ENCODE measurements around the gene SCAMP1. TPM values are rescaled to one million over a fixed set of nuclear protein-coding genes. Genes with fewer than 3 reads are reported as not detected.

The SCAMP1 gene
- total and polyA plus RNA-seq, 2 experiments from 2014 or later = 22.4 to 47.6 TPM

GRCh38 chr5:78399116-78399515 lies 38.7 kb downstream of the SCAMP1 start:
- no peak for DNase-seq (ENCODE audit: low spot score)
- no peaks in the 10 kb centered on the region for H3K27me3 ChIP-seq
- no peak overlapping the region for H2AFZ ChIP-seq
- no peak overlapping the region for H3K4me2 ChIP-seq
- TF ChIP-seq EZH2phosphoT487 (IDR thresholded peaks at IDR 0.05; ENCODE audit: low read depth, severe bottlenecking, unreplicated experiment) (no peak), EZH2 (IDR thresholded peaks at IDR 0.05; ENCODE audit: borderline replicate concordance) (no peak), CTCF (IDR thresholded peaks at IDR 0.05; ENCODE audit: poor library complexity) (no peak)
- no peaks in the 10 kb centered on the region for H3K4me1 ChIP-seq (ENCODE audit: insufficient read depth)
- no peaks in the 10 kb centered on the region for H4K20me1 ChIP-seq (ENCODE audit: insufficient read depth, poor library complexity, severe bottlenecking)
- H3K9me2 ChIP-seq (replicated peaks; ENCODE audit: insufficient read depth) = no peaks in the 10 kb centered on the region
- no peaks in the 10 kb centered on the region for H3K9me3 ChIP-seq (ENCODE audit: low read depth)
- H3K4me3 ChIP-seq = no peak overlapping the region
- H3K36me3 ChIP-seq (replicated peaks; ENCODE audit: insufficient read depth, low read depth) = no peaks in the 10 kb centered on the region
- no peak overlapping the region for H3K27ac ChIP-seq
- H3K79me2 ChIP-seq = peaks cover 49% of the 10 kb centered on the region

- Histone ChIP-seq H3K4me1 (ENCODE audit: insufficient read depth) (peaks cover 12% of the 10 kb centered on the region), H4K20me1 (ENCODE audit: insufficient read depth, poor library complexity, severe bottlenecking) (no peaks in the 10 kb centered on the region), H3K27me3 (no peaks in the 10 kb centered on the region), H3K4me3 (no peak overlapping the region), H3K79me2 (peaks cover 50% of the 10 kb centered on the region), H2AFZ (no peak overlapping the region), H3K36me3 (replicated peaks; ENCODE audit: insufficient read depth, low read depth) (no peaks in the 10 kb centered on the region), H3K4me2 (peak overlapping the region; percentile 3), H3K9me2 (replicated peaks; ENCODE audit: insufficient read depth) (no peaks in the 10 kb centered on the region), H3K27ac (no peak overlapping the region), H3K9me3 (ENCODE audit: low read depth) (no peaks in the 10 kb centered on the region)
- no peak for DNase-seq (ENCODE audit: low spot score)
- no peak for TF ChIP-seq EZH2phosphoT487 (IDR thresholded peaks at IDR 0.05; ENCODE audit: low read depth, severe bottlenecking, unreplicated experiment)
- no peak for TF ChIP-seq EZH2 (IDR thresholded peaks at IDR 0.05; ENCODE audit: borderline replicate concordance)
- WGBS (ENCODE audit: low lambda C conversion rate, missing lambda C conversion rate) = 56% methylated on average over 2 of the region's 2 CpGs
These were observed 44.4 kb downstream of the SCAMP1 start for GRCh38 chr5:78404682-78405293.

GRCh38 chr5:78405829-78406750 lies 45.7 kb downstream of the SCAMP1 start:
- peak overlapping the region; percentile 3 for H3K4me2 ChIP-seq
- TF ChIP-seq CTCF (IDR thresholded peaks at IDR 0.05; ENCODE audit: poor library complexity) = no peak
- TF ChIP-seq EZH2phosphoT487 (IDR thresholded peaks at IDR 0.05; ENCODE audit: low read depth, severe bottlenecking, unreplicated experiment) = no peak
- TF ChIP-seq EZH2 (IDR thresholded peaks at IDR 0.05; ENCODE audit: borderline replicate concordance) = no peak
- DNase-seq (ENCODE audit: low spot score) = no peak

GRCh38 chr5:78407458-78407857 lies 47.0 kb downstream of the SCAMP1 start:
- H3K27me3 ChIP-seq = no peaks in the 10 kb centered on the region
- no peak overlapping the region for H3K4me2 ChIP-seq
- no peak for DNase-seq (ENCODE audit: low spot score)
- no peak overlapping the region for H3K4me3 ChIP-seq
- H3K4me1 ChIP-seq (ENCODE audit: insufficient read depth) = peaks cover 12% of the 10 kb centered on the region
- TF ChIP-seq EZH2phosphoT487 (IDR thresholded peaks at IDR 0.05; ENCODE audit: low read depth, severe bottlenecking, unreplicated experiment) = no peak
- TF ChIP-seq EZH2 (IDR thresholded peaks at IDR 0.05; ENCODE audit: borderline replicate concordance) = no peak
- no peak for TF ChIP-seq CTCF (IDR thresholded peaks at IDR 0.05; ENCODE audit: poor library complexity)
- H4K20me1 ChIP-seq (ENCODE audit: insufficient read depth, poor library complexity, severe bottlenecking) = no peaks in the 10 kb centered on the region
- peaks cover 45% of the 10 kb centered on the region for H3K79me2 ChIP-seq
- no peak overlapping the region for H2AFZ ChIP-seq
- H3K9me2 ChIP-seq (replicated peaks; ENCODE audit: insufficient read depth) = no peaks in the 10 kb centered on the region
- H3K36me3 ChIP-seq (replicated peaks; ENCODE audit: insufficient read depth, low read depth) = no peaks in the 10 kb centered on the region
- H3K9me3 ChIP-seq (ENCODE audit: low read depth) = no peaks in the 10 kb centered on the region
- no peak overlapping the region for H3K27ac ChIP-seq

More at GRCh38 chr5:78405829-78406750, 45.7 kb downstream of the SCAMP1 start:
- H3K4me1 ChIP-seq (ENCODE audit: insufficient read depth) = peaks cover 12% of the 10 kb centered on the region
- H3K27me3 ChIP-seq = no peaks in the 10 kb centered on the region
- H3K9me3 ChIP-seq (ENCODE audit: low read depth) = no peaks in the 10 kb centered on the region
- H3K27ac ChIP-seq = no peak overlapping the region
- H3K79me2 ChIP-seq = peaks cover 50% of the 10 kb centered on the region
- no peak overlapping the region for H2AFZ ChIP-seq
- H3K4me3 ChIP-seq = no peak overlapping the region
- no peaks in the 10 kb centered on the region for H4K20me1 ChIP-seq (ENCODE audit: insufficient read depth, poor library complexity, severe bottlenecking)
- no peaks in the 10 kb centered on the region for H3K9me2 ChIP-seq (replicated peaks; ENCODE audit: insufficient read depth)
- WGBS (ENCODE audit: low lambda C conversion rate, missing lambda C conversion rate) = 54% methylated on average over 5 of the region's 5 CpGs
- no peaks in the 10 kb centered on the region for H3K36me3 ChIP-seq (replicated peaks; ENCODE audit: insufficient read depth, low read depth)

All from hepatocyte (in vitro differentiated cells).